ENCODE measurements around the gene ETDC. TPM values are rescaled to one million over a fixed set of nuclear protein-coding genes. Genes with fewer than 3 reads are reported as not detected.
"Not testable (repeated sequence)": the region's sequence is repeated elsewhere in the genome, so short reads cannot be mapped to it uniquely, and the experiment has no call there.

The ETDC gene
- total RNA-seq = not detected

- Histone ChIP-seq H3K4me1 (no peaks in the 10 kb centered on the region), H3K9me3 (peaks cover 0 to 18% of the 10 kb centered on the region in 2 donors), H3K4me3 (no peak within 1 kb of the TSS), H3K36me3 (no peaks in the 10 kb centered on the region), H3K27ac (no peak within 1 kb of the TSS), H3K27me3 (no peaks in the 10 kb centered on the region)
- no peak for TF ChIP-seq CTCF (IDR thresholded peaks at IDR 0.05)
- intact Hi-C loops (cut with DNase I) = no loop called here
- DNase-seq (ENCODE audit: low spot score in 2 of 2) = no peak
Observed at GRCh38 chrX:135309430-135309923, at the start of gene ETDC. Gene ETDC (plus strand): TSS chrX:135309480. CDS start chrX:135309480, 0 bp downstream.

- H3K27me3 ChIP-seq; H3K27ac ChIP-seq; DNase-seq (ENCODE audit: low spot score in 2 of 2); H3K36me3 ChIP-seq; intact Hi-C loops (cut with DNase I); H3K4me1 ChIP-seq; H3K4me3 ChIP-seq; H3K9me3 ChIP-seq: not testable (repeated sequence)
Observed at GRCh38 chrX:135260976-135261375, 48.3 kb upstream of the ETDC start.

- H3K36me3 ChIP-seq; intact Hi-C loops (cut with DNase I): not testable (repeated sequence)
Observed at GRCh38 chrX:135263376-135263775, 45.9 kb upstream of the ETDC start.

GRCh38 chrX:135264206-135264605 lies 45.1 kb upstream of the ETDC start:
- H3K27me3 ChIP-seq = no peaks in the 10 kb centered on the region
- intact Hi-C loops (cut with DNase I) = no loop called here
- no peak for TF ChIP-seq CTCF (IDR thresholded peaks at IDR 0.05)
- H3K9me3 ChIP-seq = peaks cover 0 to 25% of the 10 kb centered on the region in 2 donors
- H3K27ac ChIP-seq = no peak overlapping the region
- H3K4me3 ChIP-seq = no peak overlapping the region
- H3K36me3 ChIP-seq = no peaks in the 10 kb centered on the region
- no peaks in the 10 kb centered on the region for H3K4me1 ChIP-seq
- no peak for DNase-seq (ENCODE audit: low spot score in 2 of 2)

More at GRCh38 chrX:135263376-135263775, 45.9 kb upstream of the ETDC start:
- DNase-seq (ENCODE audit: low spot score in 2 of 2); H3K4me1 ChIP-seq; H3K4me3 ChIP-seq; H3K27me3 ChIP-seq; H3K27ac ChIP-seq: not testable (repeated sequence)
- peaks cover 0 to 17% of the 10 kb centered on the region in 2 donors for H3K9me3 ChIP-seq

GRCh38 chrX:135273162-135273561 lies 36.1 kb upstream of the ETDC start:
- no peaks in the 10 kb centered on the region for H3K36me3 ChIP-seq

GRCh38 chrX:135275973-135276372 lies 33.3 kb upstream of the ETDC start:
- Histone ChIP-seq H3K27ac (no peak overlapping the region), H3K27me3 (no peaks in the 10 kb centered on the region), H3K4me1 (no peaks in the 10 kb centered on the region), H3K4me3 (no peak overlapping the region), H3K9me3 (peaks cover 7 to 32% of the 10 kb centered on the region in 2 donors), H3K36me3 (no peaks in the 10 kb centered on the region)
- no peak for DNase-seq (ENCODE audit: low spot score in 2 of 2)
- no peak for TF ChIP-seq CTCF (IDR thresholded peaks at IDR 0.05)
- intact Hi-C loops (cut with DNase I) = no loop called here

More at GRCh38 chrX:135273162-135273561, 36.1 kb upstream of the ETDC start:
- intact Hi-C loops (cut with DNase I) = no loop called here
- TF ChIP-seq CTCF (IDR thresholded peaks at IDR 0.05) = no peak
- no peak overlapping the region for H3K27ac ChIP-seq
- DNase-seq (ENCODE audit: low spot score in 2 of 2) = no peak
- H3K9me3 ChIP-seq = peaks cover 0 to 28% of the 10 kb centered on the region in 2 donors
- H3K27me3 ChIP-seq = no peaks in the 10 kb centered on the region
- H3K4me3 ChIP-seq = no peak overlapping the region
- no peaks in the 10 kb centered on the region for H3K4me1 ChIP-seq
